Kidney (tissue), 14 donors: ENCODE data around the gene ZBTB7C. TPM values are rescaled to one million over a fixed set of nuclear protein-coding genes. Genes with fewer than 3 reads are reported as not detected.
A peak's percentile ranks its signal among the peaks of the same experiment; 100 is the strongest.

Experiments
- DNase-seq, 5 donors: peaks; one replicate each; pipeline ENCODE4 v3.0.0-alpha.2; 2013 to 2020
- FAIRE-seq: peaks from 2 replicates; lab custom pipeline; 2012; peaks lifted over from hg19 to GRCh38; lab: Jason Lieb, UNC
- H3K27ac ChIP-seq, 2 donors: one replicate each; pipeline ENCODE4 v1.7.0; 2013; ENCODE audit warnings: low read depth in 2 of 2, low read length in 2 of 2, inconsistent platforms in 1 of 2
- H3K27me3 ChIP-seq: one replicate; pipeline ENCODE4 v1.7.1; 2013; ENCODE audit warnings: low read length, inconsistent platforms; ENCODE audit not compliant: control insufficient read depth, insufficient read depth
- H3K36me3 ChIP-seq, 3 donors: one replicate each; pipeline versions ENCODE4 v1.7.0 to v1.7.1; 2013; ENCODE audit warnings: low read length in 3 of 3, control low read depth in 1 of 3, inconsistent platforms in 1 of 3; ENCODE audit not compliant: insufficient read depth in 3 of 3, control insufficient read depth in 2 of 3
- H3K4me1 ChIP-seq, 3 donors: one replicate each; pipeline versions ENCODE4 v1.7.0 to v1.7.1; 2013; ENCODE audit warnings: low read length in 3 of 3, inconsistent platforms in 1 of 3, low read depth in 1 of 3; ENCODE audit not compliant: control insufficient read depth in 2 of 3, insufficient read depth in 2 of 3
- H3K4me3 ChIP-seq, 3 donors: one replicate each; pipeline versions ENCODE4 v1.7.0 to v1.8.1; 2013; ENCODE audit warnings: low read length in 3 of 3, control low read depth in 1 of 3, inconsistent platforms in 1 of 3
- H3K9ac ChIP-seq, 3 donors: one replicate each; pipeline versions ENCODE4 v1.7.0 to v1.7.1; 2013; ENCODE audit warnings: low read length in 3 of 3, control low read depth in 1 of 3, inconsistent platforms in 1 of 3
- H3K9me3 ChIP-seq, 3 donors: one replicate each; pipeline versions ENCODE4 v1.7.0 to v1.7.1; 2013; ENCODE audit warnings: low read length in 3 of 3, control low read depth in 1 of 3, inconsistent platforms in 1 of 3; ENCODE audit not compliant: control insufficient read depth in 2 of 3, insufficient read depth in 1 of 3
- CTCF ChIP-seq: IDR thresholded peaks from 3 replicates; pipeline ENCODE4 v1.5.1; 2012; ENCODE audit warnings: mild to moderate bottlenecking, moderate library complexity, borderline replicate concordance; ENCODE audit not compliant: insufficient read depth; ENCODE audit errors: extremely low read depth
- intact Hi-C: fragments of 100-400 bp; cut with DNase I; formaldehyde crosslinking; loops from one replicate; pipeline ENCODE4 v1.11.1; 2022
- polyA plus RNA-seq: library from polyadenylated mRNA; stranded (reverse); fragments of 350-450 nt; fragmentation: Illumina TruSeq; extraction: RNeasy Lipid Tissue Mini Kit (QIAGEN cat#74804); gene quantifications from one replicate; pipeline ENCODE4 v1.2.3, GENCODE V29; 2014; ENCODE audit warnings: low read depth, low replicate concordance; ENCODE audit not compliant: insufficient read depth
- total RNA-seq: library from RNA; stranded (reverse); fragmentation: NEBNext Ultra II Directional; extraction: Animal tissue kit (Norgen Biotek cat#: 25700); gene quantifications from one replicate; pipeline ENCODE4 v1.2.1, GENCODE V29; 2021
- donor health status: control.
- donor health status: control.
- donor health status: control.
- donor health status: control.
- donor health status: control.
- donor health status: DM: yes; HTN: yes; CAD: no.
- donor health status: Normal renal cell carcinoma (clear cell type).

ZBTB7C gene
- total and polyA plus RNA-seq, 2 donors from 2014 or later: 1.8 to 13.8 TPM

- no peak for FAIRE-seq
- no peak overlapping the region for H3K9ac ChIP-seq
- no peak for TF ChIP-seq CTCF
- no peaks in the 10 kb centered on the region for H3K9me3 ChIP-seq
- H3K4me1 ChIP-seq: peaks cover 0 to 8% (median 3%) of the 10 kb centered on the region in 3 donors
- intact Hi-C loops: no loop called here
- H3K4me3 ChIP-seq: no peak overlapping the region
- no peak overlapping the region for H3K27ac ChIP-seq
- no peaks in the 10 kb centered on the region for H3K27me3 ChIP-seq
- no peaks in the 10 kb centered on the region for H3K36me3 ChIP-seq
- DNase-seq: peak in 2 of 5 donors; percentile 37 to 48
Observed at GRCh38 chr18:48022021-48022420, 387.2 kb downstream of the ZBTB7C start.

GRCh38 chr18:48021273-48021914 is 387.8 kb downstream of the ZBTB7C start:
- Histone ChIP-seq H3K9ac (no peak overlapping the region), H3K27ac (no peak overlapping the region), H3K4me1 (peaks cover 0 to 8% (median 3%) of the 10 kb centered on the region in 3 donors), H3K36me3 (no peaks in the 10 kb centered on the region), H3K4me3 (no peak overlapping the region), H3K27me3 (no peaks in the 10 kb centered on the region), H3K9me3 (no peaks in the 10 kb centered on the region)
- intact Hi-C loops: no loop called here
- FAIRE-seq (no peak), DNase-seq (peak in 2 of 5 donors; percentile 50 to 53)
- TF ChIP-seq CTCF: no peak

- intact Hi-C loops: no loop called here
- Histone ChIP-seq H3K9ac (no peak overlapping the region), H3K27me3 (no peaks in the 10 kb centered on the region), H3K36me3 (no peaks in the 10 kb centered on the region), H3K4me1 (peaks cover 0 to 8% (median 3%) of the 10 kb centered on the region in 3 donors), H3K9me3 (no peaks in the 10 kb centered on the region), H3K4me3 (no peak overlapping the region), H3K27ac (no peak overlapping the region)
- no peak for TF ChIP-seq CTCF
- DNase-seq: peak in 1 of 5 donors; percentile 64
- no peak for FAIRE-seq
Observed at GRCh38 chr18:48020337-48021250, 388.6 kb downstream of the ZBTB7C start.
